D721Med (cell line): ENCODE data around the gene ADGRG3.

ENCODE experiments used
- DNase-seq: peaks from one replicate; pipeline ENCODE4 v3.0.0; 2011; ENCODE audit warnings: low spot score; ENCODE audit not compliant: insufficient read length
- FAIRE-seq: peaks from 2 replicates; lab custom pipeline; 2011; peaks lifted over from hg19 to GRCh38; lab: Jason Lieb, UNC
- TF ChIP-seq, protein P1 (sequence below): IDR thresholded peaks from 2 replicates; pipeline ENCODE4 v1.5.1; 2012; ENCODE audit warnings: mild to moderate bottlenecking, control low read depth; ENCODE audit not compliant: insufficient read depth; ENCODE audit errors: missing control alignments

The ADGRG3 gene

DNA sequence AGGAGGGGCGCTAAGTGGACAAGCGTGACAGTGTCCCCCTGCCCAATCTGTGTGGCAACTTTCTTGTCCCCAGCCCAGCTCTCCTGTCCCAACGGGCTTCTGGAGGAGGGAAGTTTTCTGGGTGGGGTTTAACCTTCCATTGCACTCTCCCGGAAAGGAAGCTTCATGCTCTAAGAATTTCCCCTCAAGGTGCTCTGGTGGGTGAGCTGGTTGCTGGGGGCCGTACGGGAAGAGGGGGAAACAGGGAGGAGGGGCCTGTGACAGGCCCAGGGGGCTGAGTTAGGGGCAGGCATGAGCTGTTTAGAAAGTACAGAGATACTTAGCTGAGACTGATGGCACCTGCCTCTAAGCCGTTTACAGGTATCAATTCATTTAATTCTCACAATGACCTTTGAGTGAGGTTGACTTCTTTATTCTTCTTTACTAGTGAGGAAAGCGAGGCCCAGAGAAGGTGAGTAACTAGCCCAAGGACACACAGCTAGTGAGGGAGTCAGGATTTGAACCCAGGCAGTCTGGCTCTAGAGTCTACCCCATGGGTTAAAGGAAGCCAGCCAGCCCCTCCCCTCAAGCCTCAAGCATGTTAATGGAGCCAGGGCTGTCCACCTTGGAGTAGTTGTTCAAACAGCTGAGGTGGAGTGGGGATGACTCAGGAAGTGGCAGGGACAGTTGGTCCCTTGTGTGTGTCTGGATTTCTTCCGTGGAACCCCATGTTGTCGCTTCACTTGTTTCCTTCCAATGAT is 20.8 kb upstream of the ADGRG3 start:
- TF ChIP-seq, protein P1, sequence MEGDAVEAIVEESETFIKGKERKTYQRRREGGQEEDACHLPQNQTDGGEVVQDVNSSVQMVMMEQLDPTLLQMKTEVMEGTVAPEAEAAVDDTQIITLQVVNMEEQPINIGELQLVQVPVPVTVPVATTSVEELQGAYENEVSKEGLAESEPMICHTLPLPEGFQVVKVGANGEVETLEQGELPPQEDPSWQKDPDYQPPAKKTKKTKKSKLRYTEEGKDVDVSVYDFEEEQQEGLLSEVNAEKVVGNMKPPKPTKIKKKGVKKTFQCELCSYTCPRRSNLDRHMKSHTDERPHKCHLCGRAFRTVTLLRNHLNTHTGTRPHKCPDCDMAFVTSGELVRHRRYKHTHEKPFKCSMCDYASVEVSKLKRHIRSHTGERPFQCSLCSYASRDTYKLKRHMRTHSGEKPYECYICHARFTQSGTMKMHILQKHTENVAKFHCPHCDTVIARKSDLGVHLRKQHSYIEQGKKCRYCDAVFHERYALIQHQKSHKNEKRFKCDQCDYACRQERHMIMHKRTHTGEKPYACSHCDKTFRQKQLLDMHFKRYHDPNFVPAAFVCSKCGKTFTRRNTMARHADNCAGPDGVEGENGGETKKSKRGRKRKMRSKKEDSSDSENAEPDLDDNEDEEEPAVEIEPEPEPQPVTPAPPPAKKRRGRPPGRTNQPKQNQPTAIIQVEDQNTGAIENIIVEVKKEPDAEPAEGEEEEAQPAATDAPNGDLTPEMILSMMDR, result no peak
- FAIRE-seq, result no peak
- no peak for DNase-seq

DNA sequence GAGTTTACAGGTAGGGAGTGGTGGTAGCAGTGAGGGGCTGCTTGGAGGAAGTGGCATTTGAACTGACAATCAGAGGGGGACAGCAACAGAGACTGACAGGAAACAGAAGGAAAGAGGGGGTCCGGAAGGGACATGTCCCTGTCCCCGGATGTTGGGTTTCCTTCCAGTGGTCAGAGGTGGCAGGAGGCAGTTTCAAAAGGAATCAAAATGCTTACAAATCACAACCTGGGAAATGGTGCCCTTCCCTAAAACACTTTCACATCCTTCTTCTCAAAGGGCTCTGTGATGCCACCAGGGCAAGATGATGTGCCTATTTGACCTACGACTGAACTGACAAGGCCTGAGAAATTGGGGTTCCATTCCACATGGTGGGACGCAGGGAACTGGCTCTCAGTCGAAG is 20.0 kb upstream of the ADGRG3 start:
- DNase-seq, result no peak
- FAIRE-seq, result no peak
- TF ChIP-seq, protein P1, result no peak

DNA sequence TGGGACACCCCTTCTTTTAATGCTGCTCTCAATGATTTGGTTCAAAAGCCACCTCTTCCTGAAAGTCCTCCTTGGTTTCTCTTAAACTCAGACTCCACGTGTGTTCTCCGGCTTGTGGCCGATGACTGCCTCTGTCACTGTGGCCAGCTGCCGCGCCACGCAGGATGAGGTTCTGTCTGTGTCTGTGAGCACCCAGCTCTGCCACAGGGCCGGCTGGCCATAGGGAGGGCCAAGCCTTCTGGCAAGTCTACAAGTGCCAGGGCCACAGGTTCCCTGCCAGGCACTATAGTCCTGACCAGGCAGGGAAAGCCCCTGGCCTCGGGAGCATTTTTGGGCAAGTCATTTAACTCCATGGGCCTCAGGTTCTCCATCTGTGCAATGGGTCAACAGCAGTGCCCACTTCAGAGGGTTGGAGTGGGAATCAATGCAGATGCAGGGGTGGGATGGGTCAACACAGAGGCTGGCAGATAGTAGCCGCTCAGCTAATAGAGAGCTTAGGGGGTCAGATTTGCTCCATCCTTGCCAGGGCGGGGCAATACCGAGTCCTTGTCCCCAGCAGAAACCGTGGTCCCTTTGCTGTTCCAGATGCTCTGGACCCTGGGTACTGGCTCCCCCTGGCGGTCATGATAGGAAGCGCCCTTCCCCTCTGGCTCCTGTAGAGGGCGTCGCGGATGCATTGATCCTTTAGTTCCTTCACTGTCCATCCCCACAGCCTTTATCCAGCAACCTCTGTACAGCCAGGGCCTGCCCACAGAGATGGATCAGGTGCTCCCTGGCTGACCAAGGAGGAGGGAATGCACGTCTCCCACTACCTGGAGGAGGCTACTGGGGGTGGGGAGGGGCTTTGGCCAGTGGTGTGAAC is 19.3 kb upstream of the ADGRG3 start:
- peak; percentile 81 for DNase-seq
- FAIRE-seq, result no peak
- TF ChIP-seq, protein P1, result peak; percentile 100

DNA sequence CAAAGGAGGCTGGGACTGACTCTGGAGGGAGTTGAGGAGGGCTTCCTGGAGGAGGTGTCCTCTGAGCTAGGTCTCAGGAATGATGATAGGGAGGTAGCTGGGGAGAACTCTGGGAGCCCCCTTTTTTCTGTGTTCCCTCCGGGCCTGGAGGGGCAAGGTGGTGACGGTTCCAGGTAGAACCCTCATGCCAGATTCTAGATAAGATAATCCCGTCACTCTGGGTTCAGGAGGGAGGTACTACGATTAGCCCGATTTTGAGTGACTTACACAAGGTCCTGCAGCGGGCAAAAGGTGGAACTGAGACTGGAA is 18.7 kb upstream of the ADGRG3 start:
- FAIRE-seq (no peak), DNase-seq (no peak)

DNA sequence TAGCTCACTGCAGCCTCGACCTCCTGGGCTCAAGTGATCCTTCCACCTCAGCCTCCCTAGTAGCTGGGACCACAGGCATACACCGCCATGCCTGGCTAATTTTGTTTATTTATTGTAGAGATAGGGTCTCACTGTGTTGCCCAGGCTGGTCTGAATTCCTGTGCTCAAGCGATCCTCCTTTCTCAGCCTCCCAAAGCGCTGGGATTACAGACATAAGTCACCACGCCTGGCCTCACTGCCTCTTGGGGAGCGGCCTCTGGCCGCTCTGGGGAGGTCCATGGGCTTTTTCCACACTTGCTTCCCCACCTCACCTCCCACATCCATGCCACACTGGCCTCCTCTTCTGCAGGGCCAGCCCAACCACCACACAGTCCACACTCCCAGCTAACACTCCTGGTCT is 18.3 kb upstream of the ADGRG3 start:
- TF ChIP-seq, protein P1, result no peak
- FAIRE-seq (no peak), DNase-seq (no peak)

More for the DNA sequence above, 18.7 kb upstream of the ADGRG3 start:
- TF ChIP-seq, protein P1, result no peak

DNA sequence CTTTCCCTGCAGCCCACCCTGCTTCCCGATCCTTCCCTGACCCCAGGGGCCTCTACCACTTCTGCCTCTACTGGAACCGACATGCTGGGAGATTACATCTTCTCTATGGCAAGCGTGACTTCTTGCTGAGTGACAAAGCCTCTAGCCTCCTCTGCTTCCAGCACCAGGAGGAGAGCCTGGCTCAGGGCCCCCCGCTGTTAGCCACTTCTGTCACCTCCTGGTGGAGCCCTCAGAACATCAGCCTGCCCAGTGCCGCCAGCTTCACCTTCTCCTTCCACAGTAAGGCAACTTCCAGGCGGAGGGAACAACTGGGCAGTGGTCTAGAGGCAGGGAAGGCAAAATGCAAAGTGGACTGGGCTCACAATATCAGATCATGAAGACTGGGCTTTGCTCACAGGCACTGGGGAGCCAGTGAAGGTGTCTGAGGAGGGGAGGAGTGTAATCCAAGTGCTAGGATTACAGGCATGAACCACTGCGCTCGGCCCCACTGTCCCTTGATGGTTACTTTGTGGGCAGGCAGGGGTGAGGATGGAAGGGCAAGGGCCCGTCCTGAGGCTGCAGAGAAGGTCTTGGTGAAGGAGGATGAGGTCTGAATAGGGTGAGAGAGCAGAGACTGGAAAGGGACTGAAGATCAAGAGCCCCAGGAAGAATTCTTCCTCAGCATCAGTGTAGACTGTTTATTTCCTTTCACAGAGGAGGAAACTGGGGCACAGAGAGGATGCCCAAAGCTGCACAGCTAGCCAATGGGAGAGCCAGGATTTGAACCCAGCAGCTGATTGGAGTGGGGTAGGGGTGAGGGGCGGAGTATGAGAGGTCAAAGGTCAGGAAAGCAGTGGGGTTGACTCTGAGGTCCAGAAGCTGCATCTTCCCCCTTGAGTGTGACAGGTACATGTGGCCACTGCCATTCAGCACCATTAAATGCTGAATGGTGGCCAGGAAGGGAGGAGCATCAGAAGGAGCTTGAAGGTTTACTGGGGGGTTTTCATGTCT is 16.5 kb upstream of the ADGRG3 start:
- DNase-seq (no peak), FAIRE-seq (no peak)
- TF ChIP-seq, protein P1, result no peak
